Endothelial cell (in vitro differentiated cells): Measurements from ENCODE around the gene ANKRD17. TPM values are rescaled to one million over a fixed set of nuclear protein-coding genes. Genes with fewer than 3 reads are reported as not detected.

ENCODE experiments used
- DNase-seq: peaks from one replicate; pipeline ENCODE4 v3.0.0; 2021; ENCODE audit warnings: low spot score
- H3K27ac Mint-ChIP-seq: one replicate; pipeline ENCODE4 v1.8.0; 2021; ENCODE audit warnings: mixed read lengths, inconsistent platforms; ENCODE audit not compliant: unreplicated experiment
- H3K27me3 Mint-ChIP-seq: one replicate; pipeline ENCODE4 v1.8.0; 2021; ENCODE audit warnings: mild to moderate bottlenecking, moderate library complexity, mixed read lengths, inconsistent platforms; ENCODE audit not compliant: unreplicated experiment
- H3K36me3 Mint-ChIP-seq: one replicate; pipeline ENCODE4 v1.8.0; 2021; ENCODE audit warnings: mild to moderate bottlenecking, low read depth, mixed read lengths, inconsistent platforms; ENCODE audit not compliant: unreplicated experiment
- H3K4me1 Mint-ChIP-seq: one replicate; pipeline ENCODE4 v1.8.0; 2021; ENCODE audit warnings: mild to moderate bottlenecking, mixed read lengths, inconsistent platforms; ENCODE audit not compliant: unreplicated experiment
- H3K4me3 Mint-ChIP-seq: one replicate; pipeline ENCODE4 v1.8.0; 2021; ENCODE audit warnings: mild to moderate bottlenecking, mixed read lengths, inconsistent platforms; ENCODE audit not compliant: unreplicated experiment
- H3K9me3 Mint-ChIP-seq: one replicate; pipeline ENCODE4 v1.8.0; 2021; ENCODE audit warnings: mixed read lengths, inconsistent platforms; ENCODE audit not compliant: unreplicated experiment
- total RNA-seq: library from RNA; stranded (reverse); fragmentation: NEBNext Ultra II Directional; extraction: Animal tissue kit (Norgen Biotek cat#: 25700); gene quantifications from one replicate; pipeline ENCODE4 v1.2.1, GENCODE V29; 2021; ENCODE audit not compliant: unreplicated experiment
- TF ChIP-seq, protein P1 (sequence below): fragments of 200-600 bp; sonication (generic); IDR thresholded peaks from one replicate; pipeline ENCODE4 v1.5.0; 2021; ENCODE audit warnings: antibody characterized with exemption; ENCODE audit not compliant: unreplicated experiment

Gene ANKRD17
- total RNA-seq, 1 donor from 2014 or later: 61.8 TPM

DNA sequence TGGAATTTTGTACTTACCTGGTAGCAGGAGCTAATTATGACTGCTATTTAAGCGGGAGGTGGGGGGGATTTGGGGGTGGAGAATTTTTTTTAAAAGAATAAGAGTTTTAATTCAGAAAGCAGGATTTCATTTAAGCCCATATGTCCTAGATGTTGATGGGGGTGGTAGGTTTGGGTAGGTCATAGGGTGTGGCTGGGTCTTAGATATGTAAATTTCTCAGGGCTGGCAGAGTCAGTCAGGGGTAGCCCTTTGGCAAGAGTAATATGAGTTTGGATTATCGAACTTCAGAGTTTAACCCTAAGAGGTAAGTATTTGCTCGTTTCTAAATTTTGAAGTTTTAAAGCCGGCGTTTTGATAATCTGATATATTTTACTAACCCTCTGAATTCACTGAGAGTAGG is 153.9 kb downstream of the ANKRD17 start:
- H3K27ac Mint-ChIP-seq: no peak overlapping the region
- H3K27me3 Mint-ChIP-seq: peaks cover 6% of the 10 kb centered on the region
- H3K4me1 Mint-ChIP-seq: peaks cover 10% of the 10 kb centered on the region
- no peak overlapping the region for H3K4me3 Mint-ChIP-seq
- no peaks in the 10 kb centered on the region for H3K9me3 Mint-ChIP-seq
- H3K36me3 Mint-ChIP-seq: peaks cover 16% of the 10 kb centered on the region
- DNase-seq: no peak
- TF ChIP-seq, protein P1, sequence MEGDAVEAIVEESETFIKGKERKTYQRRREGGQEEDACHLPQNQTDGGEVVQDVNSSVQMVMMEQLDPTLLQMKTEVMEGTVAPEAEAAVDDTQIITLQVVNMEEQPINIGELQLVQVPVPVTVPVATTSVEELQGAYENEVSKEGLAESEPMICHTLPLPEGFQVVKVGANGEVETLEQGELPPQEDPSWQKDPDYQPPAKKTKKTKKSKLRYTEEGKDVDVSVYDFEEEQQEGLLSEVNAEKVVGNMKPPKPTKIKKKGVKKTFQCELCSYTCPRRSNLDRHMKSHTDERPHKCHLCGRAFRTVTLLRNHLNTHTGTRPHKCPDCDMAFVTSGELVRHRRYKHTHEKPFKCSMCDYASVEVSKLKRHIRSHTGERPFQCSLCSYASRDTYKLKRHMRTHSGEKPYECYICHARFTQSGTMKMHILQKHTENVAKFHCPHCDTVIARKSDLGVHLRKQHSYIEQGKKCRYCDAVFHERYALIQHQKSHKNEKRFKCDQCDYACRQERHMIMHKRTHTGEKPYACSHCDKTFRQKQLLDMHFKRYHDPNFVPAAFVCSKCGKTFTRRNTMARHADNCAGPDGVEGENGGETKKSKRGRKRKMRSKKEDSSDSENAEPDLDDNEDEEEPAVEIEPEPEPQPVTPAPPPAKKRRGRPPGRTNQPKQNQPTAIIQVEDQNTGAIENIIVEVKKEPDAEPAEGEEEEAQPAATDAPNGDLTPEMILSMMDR: no peak

DNA sequence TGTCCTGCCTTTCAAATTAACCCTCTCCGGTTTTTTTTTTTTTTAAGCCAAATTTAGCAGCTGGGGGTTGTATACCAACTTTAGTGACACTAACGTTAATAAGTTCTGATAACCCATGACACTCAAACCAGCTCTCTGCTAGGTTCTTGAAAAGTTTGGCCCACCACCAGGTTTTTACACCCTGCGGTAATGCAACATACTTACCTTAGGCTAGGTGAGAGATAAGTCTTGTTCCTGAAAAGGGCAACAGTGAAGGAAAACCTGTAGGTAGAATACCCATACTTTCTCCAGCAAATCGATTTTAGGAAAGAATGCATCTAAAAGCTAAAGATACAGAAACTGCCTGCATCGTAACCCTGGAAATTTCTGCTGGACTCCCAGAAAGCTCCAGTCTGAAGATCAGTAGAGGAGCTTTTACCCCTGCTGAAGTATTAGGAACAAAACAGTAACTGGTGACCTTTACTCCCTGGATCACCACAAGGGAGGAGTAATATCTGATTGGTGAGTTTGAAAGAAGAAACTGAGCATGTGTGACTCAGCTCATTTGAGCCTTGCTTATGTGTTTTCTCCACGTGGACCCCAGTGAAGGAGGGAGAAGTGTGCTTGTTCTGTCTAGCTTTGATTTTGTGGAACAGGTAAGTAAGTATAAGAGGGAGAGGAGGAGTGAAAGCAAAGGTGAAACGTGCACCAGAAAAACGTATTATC is 154.6 kb downstream of the ANKRD17 start:
- peaks cover 18% of the 10 kb centered on the region for H3K4me1 Mint-ChIP-seq
- no peak overlapping the region for H3K4me3 Mint-ChIP-seq
- H3K27ac Mint-ChIP-seq: no peak overlapping the region
- DNase-seq: no peak
- H3K9me3 Mint-ChIP-seq: no peaks in the 10 kb centered on the region
- peaks cover 10% of the 10 kb centered on the region for H3K27me3 Mint-ChIP-seq
- H3K36me3 Mint-ChIP-seq: peaks cover 20% of the 10 kb centered on the region
- TF ChIP-seq, protein P1: no peak

DNA sequence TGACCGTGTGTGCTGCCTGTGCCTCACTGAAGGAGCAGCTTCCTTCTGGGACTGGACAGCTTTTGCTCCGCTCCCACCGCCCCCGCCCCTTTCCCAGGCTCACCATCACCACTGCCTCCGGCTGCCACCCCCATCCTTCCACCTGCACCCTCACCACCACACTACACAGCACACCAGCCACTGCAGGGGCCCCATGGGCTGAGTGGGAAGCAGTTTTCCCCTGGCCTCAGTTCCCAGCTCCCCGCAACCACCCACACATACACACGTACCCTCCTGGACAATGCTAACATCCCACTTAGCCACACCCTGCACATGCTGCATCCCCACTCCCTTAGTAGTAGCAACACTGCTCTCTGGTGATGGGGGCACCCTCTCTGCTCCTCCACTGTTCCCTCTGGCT is 159.5 kb downstream of the ANKRD17 start:
- Mint-ChIP-seq H3K27ac (no peak overlapping the region), H3K4me1 (peaks cover 16% of the 10 kb centered on the region)

DNA sequence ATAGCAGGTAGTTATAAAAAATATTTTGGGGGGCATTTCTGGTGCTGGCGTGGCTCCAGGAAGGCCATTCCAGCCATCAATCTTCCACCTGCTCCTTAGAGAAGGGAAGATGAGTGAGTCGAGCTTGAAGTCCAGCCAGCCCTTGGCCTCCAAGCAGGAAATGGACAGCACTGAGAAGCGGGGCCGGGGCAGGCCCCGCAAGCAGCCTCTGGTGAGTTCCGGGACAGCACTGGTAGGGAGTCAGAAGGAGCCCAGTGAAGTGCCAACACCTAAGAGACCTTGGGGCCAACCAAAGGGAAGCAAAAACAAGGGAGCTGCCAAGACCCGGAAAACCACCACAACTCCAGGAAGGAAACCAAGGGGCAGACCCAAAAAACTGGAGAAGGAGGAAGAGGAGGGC is 159.9 kb downstream of the ANKRD17 start:
- Mint-ChIP-seq H3K9me3 (no peaks in the 10 kb centered on the region), H3K36me3 (peaks cover 23% of the 10 kb centered on the region), H3K4me3 (peak overlapping the region; percentile 7), H3K4me1 (peaks cover 16% of the 10 kb centered on the region), H3K27me3 (peaks cover 14% of the 10 kb centered on the region), H3K27ac (peak overlapping the region; percentile 18)
- no peak for DNase-seq
- TF ChIP-seq, protein P1: no peak

More for the DNA sequence above, 159.5 kb downstream of the ANKRD17 start:
- TF ChIP-seq, protein P1: no peak
- Mint-ChIP-seq H3K4me3 (no peak overlapping the region), H3K27me3 (peaks cover 14% of the 10 kb centered on the region), H3K9me3 (no peaks in the 10 kb centered on the region), H3K36me3 (peaks cover 25% of the 10 kb centered on the region)
- DNase-seq: no peak

DNA sequence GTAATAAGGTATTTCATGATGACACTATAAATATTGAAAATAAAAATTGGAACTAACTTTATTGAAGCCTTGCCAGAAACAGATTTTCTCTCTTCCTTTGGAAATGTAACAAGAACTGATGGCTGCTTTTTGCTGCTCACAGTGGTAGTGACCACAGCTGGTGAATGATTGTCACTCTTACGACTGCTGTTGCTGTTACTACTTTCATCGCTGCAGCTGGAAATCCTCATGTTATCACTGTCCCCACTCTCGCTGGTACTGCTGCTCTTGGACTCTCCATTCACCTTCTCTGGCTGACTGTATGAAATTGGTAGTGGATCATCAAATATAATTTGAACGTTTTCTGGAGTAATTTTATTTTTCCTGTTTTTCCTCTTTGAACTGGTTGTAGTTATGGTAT is 160.6 kb downstream of the ANKRD17 start:
- Mint-ChIP-seq H3K36me3 (peaks cover 23% of the 10 kb centered on the region), H3K9me3 (no peaks in the 10 kb centered on the region), H3K4me1 (peaks cover 16% of the 10 kb centered on the region), H3K4me3 (no peak overlapping the region), H3K27me3 (peaks cover 14% of the 10 kb centered on the region), H3K27ac (peak overlapping the region; percentile 74)
- no peak for DNase-seq
- TF ChIP-seq, protein P1: no peak
